Activated CD8-positive, alpha-beta memory T cell treated with anti-CD3 and anti-CD28 coated beads for 4 hours (primary cell): ENCODE measurements around the gene TUSC2.

Experiments used
- DNase-seq, 2 donors: peaks; one replicate each; pipeline ENCODE4 v3.0.0-alpha.2; 2020; ENCODE audit warnings: low read depth in 2 of 2

TUSC2 gene

GRCh38 chr3:50336452-50337174 lies 8.6 kb upstream of the TUSC2 start:
- DNase-seq: no peak

DNA sequence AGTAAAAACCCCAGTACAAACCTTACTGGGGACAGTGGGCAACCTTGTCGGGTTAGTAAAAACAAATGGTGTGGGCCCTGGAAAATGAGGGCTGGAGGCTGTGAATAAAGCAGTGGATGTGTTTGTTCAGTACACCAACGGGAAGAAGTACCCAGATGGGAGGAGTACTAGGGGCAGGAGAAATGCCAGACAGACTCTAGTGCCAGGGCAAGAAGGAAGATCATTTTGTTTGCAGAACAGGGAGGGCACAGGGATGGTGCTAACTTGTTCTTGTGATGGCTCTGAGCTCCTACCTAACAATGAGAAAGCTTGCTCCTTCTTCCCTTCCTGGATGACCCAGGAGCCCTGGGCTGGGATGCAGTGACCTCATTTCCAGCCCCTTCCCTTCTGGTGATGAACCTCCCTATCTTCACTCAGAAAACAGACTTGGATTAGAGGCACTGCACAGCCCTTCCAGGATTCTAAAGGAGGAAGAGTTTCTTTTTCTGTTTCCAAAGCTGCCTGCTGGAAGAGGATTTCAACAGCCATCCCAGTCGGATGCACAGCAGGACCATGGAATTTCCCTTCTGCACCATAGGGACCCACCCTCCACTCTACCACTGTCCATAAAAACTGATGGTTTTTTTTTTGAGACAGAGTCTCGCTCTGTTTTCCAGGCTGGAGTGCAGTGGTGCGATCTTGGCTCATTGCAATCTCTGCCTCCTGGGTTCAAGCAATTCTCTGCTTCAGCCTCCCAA lies 6.5 kb upstream of the TUSC2 start:
- DNase-seq: no peak

- DNase-seq: no peak
These were observed 5.8 kb upstream of the TUSC2 start for GRCh38 chr3:50333744-50334328.

DNA sequence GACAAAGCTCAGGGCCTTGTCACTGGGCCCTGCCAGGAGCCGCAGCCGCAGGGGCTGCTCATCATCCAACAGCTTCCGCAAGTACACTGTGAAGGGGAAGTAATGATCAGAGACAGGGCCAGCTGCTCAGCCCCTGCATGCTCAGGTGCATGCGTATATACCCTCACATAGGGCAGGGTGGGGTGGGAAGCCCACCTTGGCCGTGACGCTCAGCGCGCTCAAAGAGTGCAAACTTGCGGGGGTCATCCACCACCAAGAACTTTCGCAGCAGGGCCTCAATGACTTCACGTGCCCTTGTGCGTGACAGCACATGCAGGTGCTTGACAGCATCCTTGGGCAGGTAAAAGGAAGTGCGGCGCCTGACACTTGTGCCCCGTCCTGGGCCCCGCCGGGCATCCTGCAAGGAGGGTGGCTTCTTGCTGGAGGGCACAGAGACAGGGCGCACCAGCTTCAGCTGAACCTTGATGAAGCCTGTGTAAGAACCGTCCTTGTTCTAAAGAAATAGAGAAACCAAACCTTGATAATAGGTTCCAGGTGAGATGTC lies 3.4 kb upstream of the TUSC2 start:
- DNase-seq: no peak

- no peak for DNase-seq
These were observed 2.3 kb upstream of the TUSC2 start for GRCh38 chr3:50330330-50330729.

DNA sequence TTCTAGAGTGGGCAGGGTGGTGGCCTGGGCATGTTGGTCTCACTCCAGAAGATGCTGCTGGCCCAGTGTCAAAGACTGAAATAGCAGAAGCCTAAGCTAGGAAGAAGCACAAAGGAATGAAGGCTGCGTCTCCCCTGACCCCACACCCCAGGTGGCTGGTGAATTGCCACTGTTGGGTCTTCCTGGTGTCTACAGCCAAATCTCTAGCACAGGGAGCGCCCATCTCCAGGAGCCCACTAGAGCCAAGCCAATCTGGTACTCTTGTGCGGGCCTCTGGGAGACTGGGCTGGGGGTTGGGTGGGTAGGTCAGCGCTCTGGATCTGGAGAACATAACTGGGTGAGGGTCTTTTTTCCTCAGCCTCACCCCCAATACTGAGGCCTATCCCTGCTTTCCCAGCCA lies 894 bp downstream of the TUSC2 start:
- no peak for DNase-seq

DNA sequence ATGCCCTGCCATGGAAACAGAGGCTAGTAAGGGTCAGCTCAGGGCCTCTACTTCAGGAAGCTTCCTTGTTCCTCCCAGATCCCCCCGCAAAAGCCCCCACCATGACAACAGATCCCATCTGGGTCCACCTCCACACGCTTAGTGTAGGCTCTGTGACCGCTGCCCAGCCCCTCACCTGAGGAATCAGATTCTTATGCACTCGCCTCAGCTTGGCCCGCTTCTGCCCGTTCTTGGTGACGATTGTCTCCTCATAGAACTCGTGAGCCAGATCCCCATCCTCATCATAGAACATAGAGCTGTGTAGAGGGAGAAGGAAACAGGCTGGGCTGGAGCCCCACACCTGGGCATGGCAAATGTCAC lies 1.9 kb downstream of the TUSC2 start:
- DNase-seq: no peak

GRCh38 chr3:50325497-50326181 lies 2.4 kb downstream of the TUSC2 start:
- no peak for DNase-seq

DNA sequence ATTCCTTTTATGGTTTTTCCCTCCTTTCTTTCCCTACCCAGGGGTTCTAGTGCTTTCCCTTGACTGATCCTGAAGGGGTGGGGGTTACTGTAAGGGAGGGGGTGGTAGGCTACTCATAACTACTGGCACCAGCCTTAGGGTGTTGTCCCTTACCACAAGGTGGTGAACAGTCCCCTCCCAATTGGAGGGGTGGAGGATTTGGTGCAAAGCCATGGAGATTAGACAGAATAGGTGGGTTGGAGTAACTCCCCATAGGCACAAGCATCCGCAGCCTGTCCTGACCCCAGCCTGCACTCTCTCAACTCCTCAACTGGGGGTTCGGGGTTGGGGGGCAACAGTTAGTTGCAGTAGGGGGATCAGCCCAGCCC lies 2.9 kb downstream of the TUSC2 start:
- DNase-seq: no peak

DNA sequence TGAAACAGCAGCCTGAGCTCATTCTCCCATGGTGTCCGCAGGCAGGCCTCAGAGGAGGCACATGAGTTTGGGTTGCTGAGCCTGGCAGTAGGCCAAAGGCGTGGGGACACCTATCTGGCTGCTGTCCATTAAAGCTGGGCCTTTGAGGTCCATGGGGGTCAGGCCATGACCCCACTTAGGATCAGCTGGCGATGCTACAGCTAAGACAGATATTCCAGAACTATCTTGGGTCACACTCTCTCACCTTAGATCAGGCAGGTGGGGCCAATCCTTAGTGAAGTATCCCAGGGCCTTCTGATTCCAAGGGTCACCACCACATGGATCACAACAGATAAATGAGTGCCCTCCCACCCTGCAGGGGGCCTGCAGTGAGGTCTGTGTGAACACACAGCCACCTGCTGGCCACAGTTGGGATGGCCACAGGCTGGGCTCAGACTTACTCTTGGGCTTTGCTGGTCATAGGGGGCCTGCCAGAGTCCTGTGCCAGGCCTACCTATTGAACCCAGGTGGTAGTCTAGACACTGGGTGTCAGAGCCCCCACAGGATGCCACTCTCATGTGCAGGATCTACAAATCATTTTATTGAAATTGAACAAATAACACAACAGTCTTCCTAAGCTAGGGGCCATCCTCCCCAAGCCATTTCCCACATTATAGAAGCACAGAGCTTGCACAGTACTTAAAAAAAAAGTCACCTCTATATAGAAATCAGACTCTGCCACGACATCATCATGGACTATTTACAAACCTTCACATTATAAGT lies 3.5 kb downstream of the TUSC2 start:
- no peak for DNase-seq

DNA sequence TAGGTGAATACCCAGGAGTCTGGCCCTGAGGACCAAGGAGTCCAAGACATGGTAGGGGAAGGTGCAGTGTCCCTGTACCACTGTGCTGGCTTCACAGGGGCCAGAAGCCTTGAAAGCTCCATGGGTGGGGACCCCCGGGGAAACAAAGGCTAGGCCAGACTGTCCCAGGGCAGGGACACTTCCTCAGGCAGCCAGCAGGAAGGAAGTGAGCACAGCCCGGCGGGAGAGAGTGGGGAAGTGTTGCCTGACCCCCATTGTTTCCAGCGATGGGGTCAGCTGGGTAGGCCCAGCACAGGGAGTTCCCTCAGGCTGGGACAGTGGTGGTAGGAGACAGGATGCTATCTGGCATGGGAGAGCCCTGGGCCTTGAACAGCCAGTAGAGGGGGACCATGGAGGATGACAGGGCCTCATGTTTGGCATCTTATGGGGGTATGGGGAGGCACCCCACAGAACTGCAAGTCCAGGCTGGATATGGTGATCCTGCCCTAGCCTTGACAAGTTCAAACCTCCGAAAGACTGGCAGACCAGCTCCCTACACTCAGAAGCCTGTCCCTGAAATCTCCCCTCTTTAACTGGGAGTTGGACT lies 4.3 kb downstream of the TUSC2 start:
- DNase-seq: no peak

DNA sequence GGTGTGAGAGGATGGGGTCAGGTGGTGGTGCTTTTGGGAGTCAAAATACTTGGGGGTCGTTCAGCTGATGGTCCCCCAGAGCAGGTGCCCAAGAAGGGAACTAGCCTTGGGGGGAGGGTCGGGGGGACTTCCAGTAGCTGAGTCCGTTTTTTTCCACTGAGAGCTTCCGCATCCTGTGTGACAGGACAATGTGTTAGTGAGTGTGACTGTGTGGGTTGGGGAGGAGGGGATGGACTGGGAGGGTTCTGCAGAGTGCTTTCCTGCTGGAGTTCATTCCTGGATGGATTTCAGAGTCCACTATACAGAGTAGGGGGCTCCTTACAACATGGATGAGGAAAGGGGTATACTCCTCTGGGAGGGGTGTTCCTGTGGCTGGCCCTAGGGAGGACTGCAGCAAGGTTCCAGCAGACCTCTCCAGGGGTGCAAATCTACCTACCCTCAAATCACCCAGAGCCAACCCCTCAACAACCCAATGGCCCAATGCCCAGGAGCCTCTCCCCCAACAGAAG lies 4.9 kb downstream of the TUSC2 start:
- no peak for DNase-seq

DNA sequence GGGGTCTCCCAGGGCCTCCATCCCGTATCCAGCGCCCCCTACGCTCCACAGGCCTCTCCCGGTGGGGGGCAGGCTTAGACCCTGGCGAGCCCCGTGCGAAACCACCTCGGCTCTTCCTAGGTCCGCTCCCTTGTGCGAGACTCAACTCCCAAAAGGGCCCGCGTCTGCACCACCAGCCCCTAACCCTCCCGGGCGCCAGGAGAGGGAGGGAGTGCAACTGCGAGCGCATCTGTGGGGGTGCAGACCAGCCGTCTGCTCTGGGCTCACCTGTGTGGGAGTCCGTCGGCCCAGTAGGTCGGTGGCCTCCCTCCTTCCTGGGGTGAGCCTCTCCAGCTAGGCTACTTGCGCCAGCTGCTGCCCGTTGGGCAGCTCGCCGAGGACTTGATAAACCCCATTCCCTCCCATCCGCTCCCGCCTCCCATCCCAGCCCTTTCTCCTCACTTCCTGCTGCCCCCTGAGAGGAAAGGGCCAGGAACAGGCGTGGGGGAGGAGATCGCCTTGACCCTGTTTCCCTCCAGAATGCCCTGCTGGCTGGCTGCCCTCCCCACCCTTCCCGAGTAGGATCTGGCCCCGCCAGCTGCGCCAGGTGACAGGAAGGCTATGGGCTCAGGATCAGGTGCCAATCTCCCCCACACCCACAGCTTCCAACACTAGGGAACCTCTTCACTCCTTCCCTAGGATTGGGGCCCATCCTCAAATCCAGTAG lies 5.5 kb downstream of the TUSC2 start, which contains the start of gene HYAL2:
Gene HYAL2, minus strand, starts transcription at position 360 of the 706 bp plus-strand sequence. CDS start 2,256 bp downstream, outside the sequence.
- no peak for DNase-seq

DNA sequence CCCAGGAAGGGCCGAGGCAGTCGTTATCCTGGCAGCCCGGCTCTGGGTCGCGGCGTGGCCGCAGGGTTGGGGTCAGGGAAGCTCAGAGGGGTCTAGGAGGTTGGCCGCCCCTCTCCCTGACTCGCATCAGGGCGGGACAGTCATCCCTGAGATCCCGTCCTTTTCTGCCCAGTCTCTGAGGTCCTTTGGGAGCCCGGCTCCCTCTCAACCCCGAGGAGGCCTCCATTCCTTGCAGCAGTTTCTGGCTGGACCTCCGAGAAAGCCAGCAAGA lies 6.0 kb downstream of the TUSC2 start:
- DNase-seq: no peak

DNA sequence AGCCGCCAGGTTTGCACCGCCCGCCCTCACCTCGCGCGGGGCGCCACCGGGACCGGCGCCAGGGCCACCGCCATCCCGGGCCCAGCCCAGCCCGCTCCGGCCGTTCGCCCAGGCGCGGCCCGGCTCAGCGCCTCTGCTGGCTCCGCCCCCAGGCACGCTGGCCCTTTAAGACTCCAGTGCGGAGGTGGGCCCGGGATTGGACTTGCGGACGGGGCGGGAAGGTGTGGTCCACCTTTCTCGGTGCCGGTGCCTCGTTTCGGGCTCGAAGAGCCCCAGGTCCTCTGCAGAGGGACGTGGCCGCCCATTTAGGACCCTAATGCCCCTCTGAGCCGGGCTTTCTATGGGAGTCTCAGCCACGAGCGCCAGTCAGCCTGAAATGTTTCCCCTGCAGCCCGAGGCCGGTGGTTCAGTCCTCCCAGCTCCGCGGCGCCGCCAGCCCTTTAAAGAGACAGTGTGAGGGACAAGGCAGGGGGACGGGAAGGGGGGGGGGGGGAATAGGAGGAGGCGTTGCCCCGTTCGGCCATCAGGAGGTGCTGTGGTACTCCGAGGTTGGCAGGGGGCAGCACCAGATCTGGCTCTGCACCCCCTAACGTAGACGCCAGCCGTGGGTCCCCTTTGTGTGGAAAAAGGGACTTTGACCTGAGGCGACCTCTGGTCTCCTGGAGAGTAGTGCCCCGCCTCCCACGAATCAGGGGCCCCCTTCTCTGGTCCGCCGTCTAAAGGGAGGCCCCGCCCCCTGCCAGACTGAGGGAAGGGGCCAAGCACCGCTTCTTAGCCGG lies 6.5 kb downstream of the TUSC2 start:
- DNase-seq: peak; percentile 52 to 65

- no peak for DNase-seq
These were observed 7.1 kb downstream of the TUSC2 start for GRCh38 chr3:50320853-50321335.

DNA sequence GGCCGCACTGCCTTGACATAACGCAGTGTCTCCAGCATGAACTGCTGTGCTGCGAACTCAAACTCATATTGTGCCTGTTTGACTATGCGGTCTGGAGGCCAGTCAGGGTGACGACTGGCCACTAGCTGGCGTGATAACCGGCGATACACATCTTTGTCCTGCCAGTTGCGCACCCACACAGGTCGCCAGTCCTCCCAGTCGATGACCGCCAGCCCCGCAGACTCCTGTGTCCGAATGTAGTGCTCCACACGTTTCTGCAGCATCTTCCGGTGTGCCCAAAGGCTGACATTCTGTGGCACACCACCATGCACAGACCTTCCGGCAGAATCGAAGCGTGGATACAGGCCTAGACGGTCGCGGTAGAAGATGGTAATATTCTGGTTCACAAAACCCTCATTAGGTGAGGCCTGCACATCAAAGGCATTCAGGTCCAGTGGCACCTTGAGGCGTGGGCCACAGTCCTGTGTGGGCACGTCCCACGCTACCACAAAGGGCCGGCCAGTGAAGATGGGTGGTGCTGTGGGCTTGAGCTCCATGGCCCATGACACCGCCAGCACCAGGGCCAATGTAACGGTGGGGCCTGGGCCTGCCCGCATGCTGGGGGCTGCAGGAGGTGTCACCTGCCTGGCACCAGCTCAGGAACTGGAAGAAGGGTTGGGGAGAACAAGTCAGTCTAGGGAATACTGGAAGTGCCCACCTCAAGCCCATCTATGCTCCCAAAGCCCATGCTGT lies 8.0 kb downstream of the TUSC2 start:
- DNase-seq: no peak

- DNase-seq: no peak
These were observed 8.7 kb downstream of the TUSC2 start for GRCh38 chr3:50319181-50319893.
